ENCODE measurements around the gene HOXD10. TPM values are rescaled to one million over a fixed set of nuclear protein-coding genes. Genes with fewer than 3 reads are reported as not detected.

The HOXD10 gene
- total and polyA plus RNA-seq, 5 experiments from 2014 or later: not detected

- Mint-ChIP-seq H3K27me3 (peaks cover 43 to 85% (median 71%) of the 10 kb centered on the region in 5 donors), H3K4me3 (peak overlapping the region; percentile 37 to 86 (median 66)), H3K4me1 (peaks cover 6 to 16% (median 12%) of the 10 kb centered on the region in 4 donors), H3K27ac (peak overlapping the region in 7 of 10 donors; percentile 15 to 94 (median 77)), H3K9me3 (peaks cover 7 to 72% (median 31%) of the 10 kb centered on the region in 9 donors), H3K36me3 (peaks cover 18 to 39% (median 25%) of the 10 kb centered on the region in 3 donors)
- POLR2A ChIA-PET: no interaction called here
- ATAC-seq (no peak), DNase-seq (peak in 2 of 10 donors; percentile 16 to 27)
These were observed 37.9 kb upstream of the HOXD10 start for GRCh38 chr2:176078541-176079284.

- Mint-ChIP-seq H3K4me1 (peaks cover 6 to 16% (median 12%) of the 10 kb centered on the region in 4 donors), H3K27ac (peak overlapping the region in 8 of 10 donors; percentile 15 to 94 (median 76)), H3K36me3 (peaks cover 18 to 42% (median 26%) of the 10 kb centered on the region in 3 donors), H3K27me3 (peaks cover 45 to 85% (median 73%) of the 10 kb centered on the region in 5 donors), H3K9me3 (peaks cover 7 to 77% (median 31%) of the 10 kb centered on the region in 9 donors), H3K4me3 (peak overlapping the region; percentile 50 to 86 (median 68))
- POLR2A ChIA-PET: no interaction called here
- peak in 2 of 10 donors; percentile 25 to 28 for DNase-seq
- ATAC-seq: peak in 1 of 2 donors; percentile 10
These were observed 37.2 kb upstream of the HOXD10 start for GRCh38 chr2:176079285-176079830.

- peaks cover 46 to 85% (median 73%) of the 10 kb centered on the region in 5 donors for H3K27me3 Mint-ChIP-seq
- POLR2A ChIA-PET: interaction anchor here (0.6 kb wide), 1 partner anchor 17 kb away, joined by 3 read pairs; no protein-coding TSS in a partner anchor
- peak overlapping the region in 2 of 10 donors; percentile 94 for H3K27ac Mint-ChIP-seq
- H3K4me3 Mint-ChIP-seq: peak overlapping the region; percentile 50 to 86 (median 68)
- H3K36me3 Mint-ChIP-seq: peaks cover 16 to 39% (median 32%) of the 10 kb centered on the region in 3 donors
- DNase-seq (peak in 2 of 10 donors; percentile 5 to 23), ATAC-seq (peak in 1 of 2 donors; percentile 37)
- H3K4me1 Mint-ChIP-seq: peaks cover 7 to 16% (median 12%) of the 10 kb centered on the region in 4 donors
- peaks cover 7 to 81% (median 31%) of the 10 kb centered on the region in 9 donors for H3K9me3 Mint-ChIP-seq
These were observed 36.6 kb upstream of the HOXD10 start for GRCh38 chr2:176079831-176080539.

- POLR2A ChIA-PET: interaction anchor here (0.6 kb wide), 1 partner anchor 16 kb away, joined by 3 read pairs; no protein-coding TSS in a partner anchor
- ATAC-seq: peak; percentile 16 to 25
These were observed 35.8 kb upstream of the HOXD10 start for GRCh38 chr2:176080540-176081375.

GRCh38 chr2:176081376-176081836, 35.2 kb upstream of the HOXD10 start:
- H3K36me3 Mint-ChIP-seq: peaks cover 12 to 33% (median 27%) of the 10 kb centered on the region in 3 donors
- H3K4me3 Mint-ChIP-seq: peak overlapping the region; percentile 11 to 82 (median 55)
- no peak for ATAC-seq
- peaks cover 9 to 16% (median 13%) of the 10 kb centered on the region in 4 donors for H3K4me1 Mint-ChIP-seq
- POLR2A ChIA-PET: no interaction called here
- peak overlapping the region in 5 of 10 donors; percentile 44 to 93 (median 76) for H3K27ac Mint-ChIP-seq
- H3K9me3 Mint-ChIP-seq: peaks cover 7 to 77% (median 26%) of the 10 kb centered on the region in 9 donors
- peaks cover 38 to 85% (median 68%) of the 10 kb centered on the region in 5 donors for H3K27me3 Mint-ChIP-seq
- no peak for DNase-seq

More at GRCh38 chr2:176080540-176081375, 35.8 kb upstream of the HOXD10 start:
- no peak for DNase-seq
- H3K27ac Mint-ChIP-seq: peak overlapping the region in 5 of 10 donors; percentile 20 to 93 (median 76)
- H3K27me3 Mint-ChIP-seq: peaks cover 40 to 85% (median 70%) of the 10 kb centered on the region in 5 donors
- H3K9me3 Mint-ChIP-seq: peaks cover 7 to 81% (median 26%) of the 10 kb centered on the region in 9 donors
- H3K4me3 Mint-ChIP-seq: peak overlapping the region; percentile 11 to 82 (median 55)
- peaks cover 12 to 34% (median 33%) of the 10 kb centered on the region in 3 donors for H3K36me3 Mint-ChIP-seq
- H3K4me1 Mint-ChIP-seq: peaks cover 7 to 16% (median 12%) of the 10 kb centered on the region in 4 donors

- peak overlapping the region in 7 of 10 donors; percentile 11 to 82 (median 65) for H3K4me3 Mint-ChIP-seq
- H3K27ac Mint-ChIP-seq: peak overlapping the region in 4 of 10 donors; percentile 44 to 93 (median 79)
- no peak for ATAC-seq
These were observed 34.6 kb upstream of the HOXD10 start for GRCh38 chr2:176081837-176082524.

GRCh38 chr2:176082525-176082823, 34.1 kb upstream of the HOXD10 start:
- peak overlapping the region in 5 of 10 donors; percentile 39 to 71 (median 57) for H3K4me3 Mint-ChIP-seq
- peaks cover 10 to 16% (median 13%) of the 10 kb centered on the region in 4 donors for H3K4me1 Mint-ChIP-seq
- peaks cover 12 to 35% (median 32%) of the 10 kb centered on the region in 3 donors for H3K36me3 Mint-ChIP-seq
- POLR2A ChIA-PET: interaction anchor here (0.8 to 1.5 kb wide), 3 partner anchors 12 to 31 kb away, joined by 3 to 4 read pairs (median 4); no protein-coding TSS in a partner anchor
- peaks cover 7 to 79% (median 29%) of the 10 kb centered on the region in 9 donors for H3K9me3 Mint-ChIP-seq
- ATAC-seq (no peak), DNase-seq (no peak)
- H3K27ac Mint-ChIP-seq: peak overlapping the region in 3 of 10 donors; percentile 79 to 93 (median 80)
- peaks cover 44 to 88% (median 68%) of the 10 kb centered on the region in 5 donors for H3K27me3 Mint-ChIP-seq

More at GRCh38 chr2:176081837-176082524, 34.6 kb upstream of the HOXD10 start:
- peak in 1 of 10 donors; percentile 34 for DNase-seq
- peaks cover 10 to 16% (median 13%) of the 10 kb centered on the region in 4 donors for H3K4me1 Mint-ChIP-seq
- H3K27me3 Mint-ChIP-seq: peaks cover 40 to 85% (median 69%) of the 10 kb centered on the region in 5 donors
- H3K9me3 Mint-ChIP-seq: peaks cover 7 to 77% (median 28%) of the 10 kb centered on the region in 9 donors
- POLR2A ChIA-PET: interaction anchor here (0.8 to 1.5 kb wide), 3 partner anchors 12 to 31 kb away, joined by 3 to 4 read pairs (median 4); no protein-coding TSS in a partner anchor
- H3K36me3 Mint-ChIP-seq: peaks cover 12 to 33% (median 29%) of the 10 kb centered on the region in 3 donors

- H3K27me3 Mint-ChIP-seq: peaks cover 44 to 90% (median 71%) of the 10 kb centered on the region in 5 donors
- H3K4me3 Mint-ChIP-seq: peak overlapping the region in 5 of 10 donors; percentile 56 to 83 (median 70)
- DNase-seq (peak in 2 of 10 donors; percentile 12 to 17), ATAC-seq (no peak)
- peaks cover 10 to 17% (median 14%) of the 10 kb centered on the region in 4 donors for H3K4me1 Mint-ChIP-seq
- peaks cover 7 to 83% (median 29%) of the 10 kb centered on the region in 9 donors for H3K9me3 Mint-ChIP-seq
- H3K36me3 Mint-ChIP-seq: peaks cover 12 to 35% (median 32%) of the 10 kb centered on the region in 3 donors
- H3K27ac Mint-ChIP-seq: peak overlapping the region in 5 of 10 donors; percentile 44 to 93 (median 79)
- POLR2A ChIA-PET: interaction anchor here (0.8 to 1.5 kb wide), 3 partner anchors 11 to 30 kb away, joined by 3 to 4 read pairs (median 4); no protein-coding TSS in a partner anchor
These were observed 33.5 kb upstream of the HOXD10 start for GRCh38 chr2:176082824-176083751.

GRCh38 chr2:176083796-176084261, 32.7 kb upstream of the HOXD10 start, which contains the start of gene EVX2:
EVX2 (minus strand) TSS chr2:176083962; CDS start chr2:176083776, 186 bp downstream.
- no peak for ATAC-seq
- peak in 2 of 10 donors; percentile 16 to 20 for DNase-seq
- H3K4me3 Mint-ChIP-seq: peak within 1 kb of the TSS in 6 of 10 donors; percentile 28 to 83 (median 65)
- H3K27me3 Mint-ChIP-seq: peaks cover 41 to 90% (median 71%) of the 10 kb centered on the region in 5 donors
- POLR2A ChIA-PET: interaction anchor here (0.6 kb wide), 1 partner anchor 291 kb away, joined by 3 read pairs; no protein-coding TSS in a partner anchor
- H3K9me3 Mint-ChIP-seq: peaks cover under 1 to 77% (median 22%) of the 10 kb centered on the region in 9 donors
- H3K36me3 Mint-ChIP-seq: peaks cover 12 to 28% (median 25%) of the 10 kb centered on the region in 3 donors
- peaks cover 10 to 20% (median 14%) of the 10 kb centered on the region in 4 donors for H3K4me1 Mint-ChIP-seq
- H3K27ac Mint-ChIP-seq: peak within 1 kb of the TSS in 8 of 10 donors; percentile 28 to 93 (median 58)
